ENCODE measurements around the gene HES5. TPM values are rescaled to one million over a fixed set of nuclear protein-coding genes. Genes with fewer than 3 reads are reported as not detected.

Gene HES5
- total and polyA plus RNA-seq, 2 of the 13 experiments (the other 11 are each of a cell fraction or from before 2014, with no cell fraction given): not detected

- TF ChIP-seq ZHX2 (IDR thresholded peaks at IDR 0.05; ENCODE audit: low read depth) (peak; percentile 51; the same call in 1 of the 2 replicates), ZHX2 (CRISPR knock-in tag; IDR thresholded peaks at IDR 0.05; ENCODE audit: borderline replicate concordance) (no peak), MED1 (CRISPR knock-in tag; IDR thresholded peaks at IDR 0.05) (peak; percentile 74), ZNF34 (CRISPR knock-in tag; IDR thresholded peaks at IDR 0.05; ENCODE audit: borderline replicate concordance) (no peak), ETS1 (CRISPR knock-in tag; IDR thresholded peaks at IDR 0.05) (0 out of 2 replicates have a peak, but pooled peaks have one; percentile 42), SALL1 (CRISPR knock-in tag; IDR thresholded peaks at IDR 0.05) (peak; percentile 69; the same call in 1 of the 2 replicates), ZNF441 (CRISPR knock-in tag; IDR thresholded peaks at IDR 0.05; ENCODE audit: borderline replicate concordance) (peak; percentile 58; the same call in 1 of the 2 replicates), BCL3 (CRISPR knock-in tag; IDR thresholded peaks at IDR 0.05) (peak; percentile 63; the same call in 1 of the 2 replicates)
- TF ChIP-seq, protein P1, sequence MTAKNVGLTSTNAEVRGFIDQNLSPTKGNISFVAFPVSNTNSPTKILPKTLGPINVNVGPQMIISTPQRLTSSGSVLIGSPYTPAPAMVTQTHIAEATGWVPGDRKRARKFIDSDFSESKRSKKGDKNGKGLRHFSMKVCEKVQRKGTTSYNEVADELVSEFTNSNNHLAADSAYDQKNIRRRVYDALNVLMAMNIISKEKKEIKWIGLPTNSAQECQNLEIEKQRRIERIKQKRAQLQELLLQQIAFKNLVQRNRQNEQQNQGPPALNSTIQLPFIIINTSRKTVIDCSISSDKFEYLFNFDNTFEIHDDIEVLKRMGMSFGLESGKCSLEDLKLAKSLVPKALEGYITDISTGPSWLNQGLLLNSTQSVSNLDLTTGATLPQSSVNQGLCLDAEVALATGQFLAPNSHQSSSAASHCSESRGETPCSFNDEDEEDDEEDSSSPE (CRISPR knock-in tag; IDR thresholded peaks at IDR 0.05): peak; percentile 25; the same call in 1 of the 2 replicates
- TF ChIP-seq, protein P2, sequence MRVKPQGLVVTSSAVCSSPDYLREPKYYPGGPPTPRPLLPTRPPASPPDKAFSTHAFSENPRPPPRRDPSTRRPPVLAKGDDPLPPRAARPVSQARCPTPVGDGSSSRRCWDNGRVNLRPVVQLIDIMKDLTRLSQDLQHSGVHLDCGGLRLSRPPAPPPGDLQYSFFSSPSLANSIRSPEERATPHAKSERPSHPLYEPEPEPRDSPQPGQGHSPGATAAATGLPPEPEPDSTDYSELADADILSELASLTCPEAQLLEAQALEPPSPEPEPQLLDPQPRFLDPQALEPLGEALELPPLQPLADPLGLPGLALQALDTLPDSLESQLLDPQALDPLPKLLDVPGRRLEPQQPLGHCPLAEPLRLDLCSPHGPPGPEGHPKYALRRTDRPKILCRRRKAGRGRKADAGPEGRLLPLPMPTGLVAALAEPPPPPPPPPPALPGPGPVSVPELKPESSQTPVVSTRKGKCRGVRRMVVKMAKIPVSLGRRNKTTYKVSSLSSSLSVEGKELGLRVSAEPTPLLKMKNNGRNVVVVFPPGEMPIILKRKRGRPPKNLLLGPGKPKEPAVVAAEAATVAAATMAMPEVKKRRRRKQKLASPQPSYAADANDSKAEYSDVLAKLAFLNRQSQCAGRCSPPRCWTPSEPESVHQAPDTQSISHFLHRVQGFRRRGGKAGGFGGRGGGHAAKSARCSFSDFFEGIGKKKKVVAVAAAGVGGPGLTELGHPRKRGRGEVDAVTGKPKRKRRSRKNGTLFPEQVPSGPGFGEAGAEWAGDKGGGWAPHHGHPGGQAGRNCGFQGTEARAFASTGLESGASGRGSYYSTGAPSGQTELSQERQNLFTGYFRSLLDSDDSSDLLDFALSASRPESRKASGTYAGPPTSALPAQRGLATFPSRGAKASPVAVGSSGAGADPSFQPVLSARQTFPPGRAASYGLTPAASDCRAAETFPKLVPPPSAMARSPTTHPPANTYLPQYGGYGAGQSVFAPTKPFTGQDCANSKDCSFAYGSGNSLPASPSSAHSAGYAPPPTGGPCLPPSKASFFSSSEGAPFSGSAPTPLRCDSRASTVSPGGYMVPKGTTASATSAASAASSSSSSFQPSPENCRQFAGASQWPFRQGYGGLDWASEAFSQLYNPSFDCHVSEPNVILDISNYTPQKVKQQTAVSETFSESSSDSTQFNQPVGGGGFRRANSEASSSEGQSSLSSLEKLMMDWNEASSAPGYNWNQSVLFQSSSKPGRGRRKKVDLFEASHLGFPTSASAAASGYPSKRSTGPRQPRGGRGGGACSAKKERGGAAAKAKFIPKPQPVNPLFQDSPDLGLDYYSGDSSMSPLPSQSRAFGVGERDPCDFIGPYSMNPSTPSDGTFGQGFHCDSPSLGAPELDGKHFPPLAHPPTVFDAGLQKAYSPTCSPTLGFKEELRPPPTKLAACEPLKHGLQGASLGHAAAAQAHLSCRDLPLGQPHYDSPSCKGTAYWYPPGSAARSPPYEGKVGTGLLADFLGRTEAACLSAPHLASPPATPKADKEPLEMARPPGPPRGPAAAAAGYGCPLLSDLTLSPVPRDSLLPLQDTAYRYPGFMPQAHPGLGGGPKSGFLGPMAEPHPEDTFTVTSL (CRISPR knock-in tag; IDR thresholded peaks at IDR 0.05; ENCODE audit: borderline replicate concordance): no peak; the same call in 1 of the 2 replicates
- TF ChIP-seq, protein P3, sequence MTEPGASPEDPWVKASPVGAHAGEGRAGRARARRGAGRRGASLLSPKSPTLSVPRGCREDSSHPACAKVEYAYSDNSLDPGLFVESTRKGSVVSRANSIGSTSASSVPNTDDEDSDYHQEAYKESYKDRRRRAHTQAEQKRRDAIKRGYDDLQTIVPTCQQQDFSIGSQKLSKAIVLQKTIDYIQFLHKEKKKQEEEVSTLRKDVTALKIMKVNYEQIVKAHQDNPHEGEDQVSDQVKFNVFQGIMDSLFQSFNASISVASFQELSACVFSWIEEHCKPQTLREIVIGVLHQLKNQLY (CRISPR knock-in tag; IDR thresholded peaks at IDR 0.05): peak; percentile 54; the same call in 1 of the 2 replicates
These were observed 25.7 kb upstream of the HES5 start (continued) for GRCh38 chr1:2555634-2556276.

Data from HepG2 (cell line).